ENCODE results near the gene COMMD9. TPM values are rescaled to one million over a fixed set of nuclear protein-coding genes. Genes with fewer than 3 reads are reported as not detected.
"Not testable (repeated sequence)": the region's sequence is repeated elsewhere in the genome, so short reads cannot be mapped to it uniquely, and the experiment has no call there.

The COMMD9 gene
- total and polyA plus RNA-seq, 2 experiments from 2014 or later, result 22.4 to 44.1 TPM

- Mint-ChIP-seq H3K4me1 (peaks cover 21% of the 10 kb centered on the region), H3K4me3 (no peak overlapping the region), H3K9me3 (no peaks in the 10 kb centered on the region; the same call in 2 of the 3 replicates), H3K36me3 (ENCODE audit: low read depth) (no peaks in the 10 kb centered on the region; the same call in 2 of the 3 replicates), H3K27me3 (ENCODE audit: insufficient read depth, low read depth, poor library complexity) (no peaks in the 10 kb centered on the region), H3K27ac (no peak overlapping the region; the same call in 1 of the 2 replicates)
- no peak overlapping the region for H2AFZ ChIP-seq
- H3K9me2 ChIP-seq (ENCODE audit: insufficient read depth), result 0 out of 2 replicates have a peak, but pooled peaks cover 4% of the 10 kb centered on the region
- H3F3A ChIP-seq (replicated peaks; ENCODE audit: low read depth), result no peaks in the 10 kb centered on the region
- H3K4me3 ChIP-seq, result peak overlapping the region; percentile 5; the same call in 1 of the 2 replicates
- DNase-seq (ENCODE audit: low spot score), result peak; percentile 80
- H3K79me2 ChIP-seq (replicated peaks; ENCODE audit: insufficient read depth), result no peaks in the 10 kb centered on the region
- H3K36me3 ChIP-seq (ENCODE audit: insufficient read depth), result no peaks in the 10 kb centered on the region
- peak; percentile 69 for ATAC-seq
- peak overlapping the region; percentile 27; the same call in 1 of the 2 replicates for H3K4me2 ChIP-seq
- H3K27ac ChIP-seq (ENCODE audit: low read depth), result peak overlapping the region; percentile 79
- H3K27me3 ChIP-seq (ENCODE audit: insufficient read depth), result no peaks in the 10 kb centered on the region
- TF ChIP-seq REST (IDR thresholded peaks at IDR 0.05; ENCODE audit: unreplicated experiment) (no peak), CREB1 (CRISPR knock-in tag; IDR thresholded peaks at IDR 0.05; ENCODE audit: low read depth) (no peak), STAT1 (IDR thresholded peaks at IDR 0.05; ENCODE audit: unreplicated experiment) (no peak), ZNF114 (CRISPR knock-in tag; IDR thresholded peaks at IDR 0.05) (no peak), JUNB (IDR thresholded peaks at IDR 0.05; ENCODE audit: unreplicated experiment) (no peak), ZNF462 (CRISPR knock-in tag; IDR thresholded peaks at IDR 0.05) (no peak), POLR2AphosphoS5 (IDR thresholded peaks at IDR 0.05; ENCODE audit: low read depth) (no peak)
- H3K4me1 ChIP-seq (ENCODE audit: insufficient read depth), result peaks cover 19% of the 10 kb centered on the region; the same call in 1 of the 2 replicates
- H4K20me1 ChIP-seq (replicated peaks; ENCODE audit: insufficient read depth), result no peaks in the 10 kb centered on the region
Measured at GRCh38 chr11:36326524-36327419, 37.5 kb upstream of the COMMD9 start.

GRCh38 chr11:36325403-36325802 is 36.2 kb upstream of the COMMD9 start:
- H3F3A ChIP-seq (replicated peaks; ENCODE audit: low read depth); H3K36me3 Mint-ChIP-seq (ENCODE audit: low read depth); H3K27me3 ChIP-seq (ENCODE audit: insufficient read depth); H2AFZ ChIP-seq; H3K4me3 ChIP-seq; H3K9me3 Mint-ChIP-seq; H3K4me2 ChIP-seq; H3K9me2 ChIP-seq (ENCODE audit: insufficient read depth); H3K79me2 ChIP-seq (replicated peaks; ENCODE audit: insufficient read depth); DNase-seq (ENCODE audit: low spot score); ATAC-seq; H4K20me1 ChIP-seq (replicated peaks; ENCODE audit: insufficient read depth); H3K4me3 Mint-ChIP-seq; H3K27me3 Mint-ChIP-seq (ENCODE audit: insufficient read depth, low read depth, poor library complexity); H3K36me3 ChIP-seq (ENCODE audit: insufficient read depth): not testable (repeated sequence)
- Histone ChIP-seq H3K4me1 (ENCODE audit: insufficient read depth) (peaks cover 19% of the 10 kb centered on the region; the same call in 1 of the 2 replicates), H3K27ac (ENCODE audit: low read depth) (0 out of 2 replicates have a peak overlapping the region, but pooled peaks have one; percentile 12)
- peak overlapping the region; percentile 65; the same call in 1 of the 2 replicates for H3K27ac Mint-ChIP-seq
- H3K4me1 Mint-ChIP-seq, result peaks cover 21% of the 10 kb centered on the region

Data from GM23338 (cell line).